SU-DHL-6 (cell line): ENCODE results near the gene HOXB5.

Experiments
- H2AFZ ChIP-seq: fragments of 200-600 bp; sonication (generic); 2 replicates; pipeline ENCODE4 v1.6.1; 2014; ENCODE audit warnings: low read depth, mild to moderate bottlenecking, moderate library complexity, mixed read lengths, antibody characterized with exemption, low read length; ENCODE audit not compliant: severe bottlenecking
- H3F3A ChIP-seq: fragments of 200-600 bp; shearing (Covaris generic); 2 replicates; pipeline ENCODE4 v1.6.0; 2016; ENCODE audit warnings: antibody characterized with exemption, mild to moderate bottlenecking; ENCODE audit not compliant: insufficient read depth
- H3K27ac ChIP-seq: fragments of 200-600 bp; sonication (generic); 2 replicates; pipeline ENCODE4 v1.5.1; 2016; ENCODE audit warnings: low read depth, mild to moderate bottlenecking, low read length, moderate library complexity, mixed read lengths
- H3K27me3 ChIP-seq: fragments of 200-600 bp; sonication (generic), shearing (Covaris generic); 2 replicates; pipeline ENCODE4 v1.6.0; 2014; ENCODE audit warnings: mild to moderate bottlenecking, low read length
- H3K36me3 ChIP-seq: fragments of 200-600 bp; sonication (generic); 2 replicates; pipeline ENCODE4 v1.6.1; 2014; ENCODE audit warnings: mild to moderate bottlenecking, low read length, mixed read lengths
- H3K4me2 ChIP-seq: fragments of 300-600, 200-600 bp; shearing (Covaris generic), sonication (generic); 2 replicates; pipeline ENCODE4 v1.6.0; 2014; ENCODE audit warnings: low read length, low read depth, mild to moderate bottlenecking; ENCODE audit not compliant: poor library complexity, severe bottlenecking
- H3K4me3 ChIP-seq: fragments of 200-600 bp; sonication (generic); 2 replicates; pipeline ENCODE4 v1.5.1; 2014; ENCODE audit warnings: antibody characterized with exemption, low read length, mild to moderate bottlenecking, mixed read lengths; ENCODE audit not compliant: insufficient read depth, poor library complexity, severe bottlenecking
- H3K79me2 ChIP-seq: fragments of 200-600 bp; sonication (generic); 2 replicates; pipeline ENCODE4 v1.6.1; 2014; ENCODE audit warnings: mild to moderate bottlenecking, low read length, moderate library complexity; ENCODE audit not compliant: insufficient read depth
- H3K9ac ChIP-seq: fragments of 200-600 bp; sonication (generic); 2 replicates; pipeline ENCODE4 v1.7.0; 2014; ENCODE audit warnings: mild to moderate bottlenecking, low read length
- H3K9me2 ChIP-seq: fragments of 200-600 bp; sonication (generic); replicated peaks from 2 replicates; pipeline ENCODE4 v1.6.1; 2014; ENCODE audit warnings: low read length; ENCODE audit not compliant: insufficient read depth
- H3K9me3 ChIP-seq: fragments of 200-600 bp; sonication (generic); 2 replicates; pipeline ENCODE4 v1.6.1; 2014; ENCODE audit warnings: low read length, mixed read lengths; ENCODE audit not compliant: insufficient read depth
- H4K20me1 ChIP-seq: fragments of 200-600 bp; sonication (generic); 2 replicates; pipeline ENCODE4 v1.6.1; 2014; ENCODE audit warnings: low read depth, mild to moderate bottlenecking, antibody characterized with exemption, low read length, moderate library complexity, mixed read lengths
- EZH2phosphoT487 ChIP-seq: fragments of 200-600 bp; sonication (generic), shearing (Covaris generic); conservative IDR thresholded peaks from 2 replicates; pipeline ENCODE4 v1.6.1; 2018; ENCODE audit warnings: mild to moderate bottlenecking, antibody characterized with exemption, low read length, moderate library complexity, mixed read lengths
- TF ChIP-seq, protein P1 (sequence below): fragments of 200-600 bp; sonication (generic); IDR thresholded peaks from one replicate; pipeline ENCODE4 v1.5.1; 2017; ENCODE audit warnings: antibody characterized with exemption, mild to moderate bottlenecking, low read length, moderate library complexity; ENCODE audit not compliant: insufficient read depth, poor library complexity, severe bottlenecking

The HOXB5 gene

DNA sequence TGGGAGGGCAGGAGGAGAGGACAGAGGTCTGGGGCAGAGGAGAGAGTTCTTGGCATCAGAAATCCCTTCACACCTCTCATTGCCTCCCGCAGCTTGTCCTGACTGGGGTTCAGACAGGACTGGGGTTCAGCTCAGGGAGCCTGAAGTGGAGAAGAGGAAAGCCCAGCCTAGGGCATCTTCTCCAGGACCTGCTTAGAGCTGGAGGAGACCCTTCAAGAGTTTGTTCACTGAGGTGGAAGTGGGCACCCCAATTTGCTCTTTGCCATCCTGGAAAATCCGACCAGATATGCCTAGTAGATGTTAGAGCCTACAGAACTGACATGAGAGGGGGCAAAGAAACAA lies 5.5 kb downstream of the HOXB5 start:
- H3F3A ChIP-seq: no peaks in the 10 kb centered on the region
- H3K9me2 ChIP-seq: no peaks in the 10 kb centered on the region
- no peaks in the 10 kb centered on the region for H3K27me3 ChIP-seq
- no peak overlapping the region for H2AFZ ChIP-seq
- no peak overlapping the region for H3K4me3 ChIP-seq
- no peak overlapping the region for H3K27ac ChIP-seq
- TF ChIP-seq EZH2phosphoT487: no peak
- TF ChIP-seq, protein P1, sequence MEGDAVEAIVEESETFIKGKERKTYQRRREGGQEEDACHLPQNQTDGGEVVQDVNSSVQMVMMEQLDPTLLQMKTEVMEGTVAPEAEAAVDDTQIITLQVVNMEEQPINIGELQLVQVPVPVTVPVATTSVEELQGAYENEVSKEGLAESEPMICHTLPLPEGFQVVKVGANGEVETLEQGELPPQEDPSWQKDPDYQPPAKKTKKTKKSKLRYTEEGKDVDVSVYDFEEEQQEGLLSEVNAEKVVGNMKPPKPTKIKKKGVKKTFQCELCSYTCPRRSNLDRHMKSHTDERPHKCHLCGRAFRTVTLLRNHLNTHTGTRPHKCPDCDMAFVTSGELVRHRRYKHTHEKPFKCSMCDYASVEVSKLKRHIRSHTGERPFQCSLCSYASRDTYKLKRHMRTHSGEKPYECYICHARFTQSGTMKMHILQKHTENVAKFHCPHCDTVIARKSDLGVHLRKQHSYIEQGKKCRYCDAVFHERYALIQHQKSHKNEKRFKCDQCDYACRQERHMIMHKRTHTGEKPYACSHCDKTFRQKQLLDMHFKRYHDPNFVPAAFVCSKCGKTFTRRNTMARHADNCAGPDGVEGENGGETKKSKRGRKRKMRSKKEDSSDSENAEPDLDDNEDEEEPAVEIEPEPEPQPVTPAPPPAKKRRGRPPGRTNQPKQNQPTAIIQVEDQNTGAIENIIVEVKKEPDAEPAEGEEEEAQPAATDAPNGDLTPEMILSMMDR: no peak
- no peaks in the 10 kb centered on the region for H4K20me1 ChIP-seq
- H3K4me2 ChIP-seq: no peak overlapping the region
- H3K79me2 ChIP-seq: no peaks in the 10 kb centered on the region
- no peak overlapping the region for H3K9ac ChIP-seq
- H3K9me3 ChIP-seq: no peaks in the 10 kb centered on the region
- H3K36me3 ChIP-seq: no peaks in the 10 kb centered on the region

DNA sequence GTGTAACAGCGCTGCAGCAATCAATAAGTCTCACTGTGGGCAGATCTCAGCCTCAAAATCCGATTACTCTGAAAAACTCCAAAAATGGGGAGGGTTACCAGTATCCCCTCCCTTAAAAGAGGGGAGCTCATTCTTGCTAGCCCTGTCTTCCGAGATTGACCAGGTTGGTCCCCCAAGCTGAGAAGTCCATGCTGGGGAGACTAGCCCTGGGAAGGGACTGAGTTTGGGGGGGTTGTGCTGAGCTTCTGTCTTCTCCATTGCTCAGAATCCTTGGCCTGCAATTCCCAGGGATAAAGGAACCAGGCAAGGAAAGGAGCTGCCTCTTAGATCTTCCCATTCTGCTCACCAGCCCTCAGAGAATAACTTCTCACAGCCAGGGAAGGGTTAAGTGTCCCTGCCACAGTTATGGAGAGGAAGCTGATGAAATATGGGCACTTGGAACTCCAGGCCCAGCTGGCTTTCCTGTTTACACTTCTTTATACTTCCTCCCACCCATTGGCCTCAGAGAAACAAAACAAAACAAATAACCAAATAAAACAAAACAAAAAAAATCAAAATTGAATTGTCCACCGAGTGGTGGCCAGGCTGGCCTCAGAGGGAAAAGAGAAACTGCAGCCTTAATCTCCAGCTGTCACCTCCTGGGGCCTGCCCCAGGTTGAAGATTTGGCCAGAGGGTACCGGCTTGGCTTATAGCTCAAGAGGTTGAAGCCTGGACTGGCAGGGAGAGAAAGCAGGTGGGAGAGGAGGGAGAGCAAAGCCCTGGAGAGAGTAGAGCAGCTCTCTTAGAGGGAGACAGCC lies 6.1 kb downstream of the HOXB5 start:
- TF ChIP-seq, protein P1: no peak
- Histone ChIP-seq H3K4me2 (no peak overlapping the region), H3K27ac (no peak overlapping the region), H3K9me2 (no peaks in the 10 kb centered on the region), H3K9ac (no peak overlapping the region), H3K36me3 (no peaks in the 10 kb centered on the region), H4K20me1 (no peaks in the 10 kb centered on the region), H3K27me3 (no peaks in the 10 kb centered on the region), H2AFZ (no peak overlapping the region), H3K79me2 (no peaks in the 10 kb centered on the region), H3K9me3 (no peaks in the 10 kb centered on the region), H3F3A (no peaks in the 10 kb centered on the region), H3K4me3 (no peak overlapping the region)

DNA sequence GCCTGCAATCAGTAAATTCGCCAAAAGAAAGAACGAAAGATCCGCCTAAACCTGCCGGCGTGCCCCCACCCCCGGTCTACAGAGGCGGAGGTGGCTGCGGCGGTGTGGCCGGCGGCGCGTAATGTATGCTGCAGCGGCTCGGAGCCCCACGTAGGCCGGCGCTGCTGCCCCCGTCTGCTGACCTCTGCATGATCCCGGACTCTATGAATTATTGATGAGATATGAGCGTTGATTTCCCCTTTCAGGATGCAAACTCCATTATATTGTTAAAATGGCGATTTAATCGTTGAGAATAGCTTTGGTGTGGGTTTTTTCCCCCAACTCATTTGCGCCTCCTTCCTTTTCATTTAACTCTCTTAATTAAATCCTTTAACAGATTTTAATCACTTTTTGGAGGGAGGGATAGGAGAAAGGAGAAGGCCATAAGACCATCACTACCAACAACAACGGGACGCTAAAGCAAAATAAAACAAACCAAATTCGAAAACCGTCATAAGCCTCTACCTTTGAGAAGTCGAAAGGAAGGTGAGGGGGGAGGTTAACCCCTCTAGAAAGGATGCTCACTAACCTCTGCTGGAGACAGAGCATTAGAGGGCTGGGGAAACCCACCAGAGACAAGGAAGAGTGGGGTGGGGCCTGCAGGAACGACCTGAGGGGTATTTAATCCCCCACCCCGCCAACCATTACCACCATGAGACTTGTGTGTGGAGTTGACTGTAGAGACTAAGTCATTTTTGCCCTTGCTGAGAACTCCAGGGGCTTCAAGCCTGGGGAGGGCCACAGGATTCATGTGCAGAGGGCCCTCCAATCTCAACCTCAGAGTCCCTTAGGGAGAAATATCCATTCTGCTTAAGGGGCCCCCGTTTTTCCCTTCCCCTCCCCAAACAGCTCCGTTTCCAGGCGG lies 7.0 kb downstream of the HOXB5 start:
- Histone ChIP-seq H2AFZ (no peak overlapping the region), H3K9ac (no peak overlapping the region), H3K27me3 (no peaks in the 10 kb centered on the region), H3F3A (no peaks in the 10 kb centered on the region), H3K4me3 (no peak overlapping the region), H4K20me1 (no peaks in the 10 kb centered on the region), H3K27ac (no peak overlapping the region), H3K4me2 (no peak overlapping the region), H3K36me3 (no peaks in the 10 kb centered on the region), H3K9me2 (no peaks in the 10 kb centered on the region), H3K9me3 (no peaks in the 10 kb centered on the region), H3K79me2 (no peaks in the 10 kb centered on the region)
- no peak for TF ChIP-seq EZH2phosphoT487
- TF ChIP-seq, protein P1: no peak
